MCF 10A (cell line): ENCODE results near the gene B9D2. TPM values are rescaled to one million over a fixed set of nuclear protein-coding genes. Genes with fewer than 3 reads are reported as not detected.

ENCODE experiments used
- BruUV-seq: library from RNA; stranded (reverse); fragments of 400-500 nt; replicated peaks from 2 replicates; lab custom pipeline; 2021; lab: Mats Ljungman, UMichigan
- CTCF ChIA-PET: fragments of 300-600 bp; sonication (Branson Sonifier 250); formaldehyde crosslinking; extraction: SDS; loops from one replicate; lab custom pipeline; 2021; ENCODE audit warnings: antibody characterized with exemption, inconsistent platforms; lab: Yijun Ruan, JAX
- POLR2A ChIA-PET: fragments of 300-600, 350-650 bp; sonication (Branson Sonifier 250); formaldehyde crosslinking; extraction: SDS; loops from one replicate; lab custom pipeline; 2020; ENCODE audit warnings: antibody characterized with exemption, inconsistent platforms; lab: Yijun Ruan, JAX
- DNase-seq: peaks from one replicate; pipeline ENCODE4 v3.0.0-alpha.2; 2018; ENCODE audit not compliant: unreplicated experiment
- H3K27ac Mint-ChIP-seq: one replicate; pipeline ENCODE4 v1.8.0; 2022; ENCODE audit warnings: mild to moderate bottlenecking, low read depth, mixed read lengths; ENCODE audit not compliant: unreplicated experiment
- H3K27me3 Mint-ChIP-seq: one replicate; pipeline ENCODE4 v1.8.0; 2022; ENCODE audit warnings: mixed read lengths; ENCODE audit not compliant: insufficient read depth, unreplicated experiment
- H3K36me3 Mint-ChIP-seq: one replicate; pipeline ENCODE4 v1.8.0; 2022; ENCODE audit warnings: mild to moderate bottlenecking, moderate library complexity, mixed read lengths; ENCODE audit not compliant: insufficient read depth, unreplicated experiment
- H3K4me1 Mint-ChIP-seq: one replicate; pipeline ENCODE4 v1.8.0; 2022; ENCODE audit warnings: mixed read lengths; ENCODE audit not compliant: insufficient read depth, unreplicated experiment
- H3K4me3 Mint-ChIP-seq: one replicate; pipeline ENCODE4 v1.8.0; 2022; ENCODE audit warnings: mild to moderate bottlenecking, moderate library complexity, mixed read lengths; ENCODE audit not compliant: unreplicated experiment
- H3K9me3 Mint-ChIP-seq: one replicate; pipeline ENCODE4 v1.8.0; 2022; ENCODE audit warnings: mixed read lengths; ENCODE audit not compliant: unreplicated experiment
- intact Hi-C: fragments of 100-400 bp; cut with micrococcal nuclease; formaldehyde crosslinking; loops from 2 replicates; pipeline ENCODE4 v1.14.1; 2022
- total RNA-seq: library from RNA; stranded (reverse); gene quantifications from 2 replicates; pipeline ENCODE4 v1.2.3, GENCODE V29; 2022
- TF ChIP-seq, protein P1 (sequence below): fragments of 200-600 bp; IDR thresholded peaks from one replicate; pipeline ENCODE4 v1.8.0; 2022; ENCODE audit warnings: antibody characterized with exemption, mild to moderate bottlenecking; ENCODE audit not compliant: unreplicated experiment

The B9D2 gene
- total RNA-seq, 1 experiment from 2014 or later: 5.7 TPM

DNA sequence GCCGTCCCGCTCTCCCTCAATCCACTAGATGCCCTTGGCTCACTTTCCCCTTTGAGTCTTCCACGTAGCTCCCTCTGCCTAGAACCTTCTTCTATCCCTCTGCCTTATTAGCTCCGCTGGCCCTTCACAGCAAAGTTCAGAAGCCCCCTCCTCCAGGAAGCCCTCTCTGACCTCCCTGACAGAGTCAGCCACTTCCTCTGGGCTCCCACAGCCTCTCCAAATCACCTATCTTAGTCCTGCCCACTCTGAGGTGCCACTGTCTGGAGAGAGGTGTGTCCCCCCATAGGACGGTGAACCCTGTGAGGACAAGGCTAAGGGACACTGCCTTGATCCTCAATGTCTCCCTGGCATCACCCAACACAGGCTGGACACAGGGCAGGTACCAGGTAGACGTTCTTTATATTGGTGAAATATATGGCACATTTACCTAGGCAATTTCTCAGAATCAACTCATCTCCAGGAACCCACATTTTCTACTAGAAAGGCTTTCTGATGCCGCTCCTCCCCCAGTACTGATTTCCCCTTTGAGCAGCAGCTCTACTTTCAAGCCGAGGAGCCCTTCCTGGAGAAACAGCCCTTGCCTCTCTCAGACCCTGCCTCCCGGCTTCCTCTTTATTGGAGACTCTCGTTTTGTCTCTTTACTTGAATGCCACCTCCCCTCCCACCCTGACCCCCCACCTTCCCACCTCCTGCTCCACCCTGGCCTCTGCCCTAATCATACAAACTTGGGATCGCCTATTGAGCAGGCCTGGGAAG is 6.8 kb downstream of the B9D2 start:
- no peak overlapping the region for H3K4me3 Mint-ChIP-seq
- peaks cover 9% of the 10 kb centered on the region for H3K4me1 Mint-ChIP-seq
- no TSS peak for BruUV-seq
- no peak for DNase-seq
- ChIA-PET CTCF (no interaction called here), POLR2A (no interaction called here)
- no peak overlapping the region for H3K27ac Mint-ChIP-seq
- TF ChIP-seq, protein P1, sequence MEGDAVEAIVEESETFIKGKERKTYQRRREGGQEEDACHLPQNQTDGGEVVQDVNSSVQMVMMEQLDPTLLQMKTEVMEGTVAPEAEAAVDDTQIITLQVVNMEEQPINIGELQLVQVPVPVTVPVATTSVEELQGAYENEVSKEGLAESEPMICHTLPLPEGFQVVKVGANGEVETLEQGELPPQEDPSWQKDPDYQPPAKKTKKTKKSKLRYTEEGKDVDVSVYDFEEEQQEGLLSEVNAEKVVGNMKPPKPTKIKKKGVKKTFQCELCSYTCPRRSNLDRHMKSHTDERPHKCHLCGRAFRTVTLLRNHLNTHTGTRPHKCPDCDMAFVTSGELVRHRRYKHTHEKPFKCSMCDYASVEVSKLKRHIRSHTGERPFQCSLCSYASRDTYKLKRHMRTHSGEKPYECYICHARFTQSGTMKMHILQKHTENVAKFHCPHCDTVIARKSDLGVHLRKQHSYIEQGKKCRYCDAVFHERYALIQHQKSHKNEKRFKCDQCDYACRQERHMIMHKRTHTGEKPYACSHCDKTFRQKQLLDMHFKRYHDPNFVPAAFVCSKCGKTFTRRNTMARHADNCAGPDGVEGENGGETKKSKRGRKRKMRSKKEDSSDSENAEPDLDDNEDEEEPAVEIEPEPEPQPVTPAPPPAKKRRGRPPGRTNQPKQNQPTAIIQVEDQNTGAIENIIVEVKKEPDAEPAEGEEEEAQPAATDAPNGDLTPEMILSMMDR: no peak
- peaks cover 6% of the 10 kb centered on the region for H3K36me3 Mint-ChIP-seq
- intact Hi-C loops: no loop called here
- no peaks in the 10 kb centered on the region for H3K27me3 Mint-ChIP-seq
- H3K9me3 Mint-ChIP-seq: no peaks in the 10 kb centered on the region

DNA sequence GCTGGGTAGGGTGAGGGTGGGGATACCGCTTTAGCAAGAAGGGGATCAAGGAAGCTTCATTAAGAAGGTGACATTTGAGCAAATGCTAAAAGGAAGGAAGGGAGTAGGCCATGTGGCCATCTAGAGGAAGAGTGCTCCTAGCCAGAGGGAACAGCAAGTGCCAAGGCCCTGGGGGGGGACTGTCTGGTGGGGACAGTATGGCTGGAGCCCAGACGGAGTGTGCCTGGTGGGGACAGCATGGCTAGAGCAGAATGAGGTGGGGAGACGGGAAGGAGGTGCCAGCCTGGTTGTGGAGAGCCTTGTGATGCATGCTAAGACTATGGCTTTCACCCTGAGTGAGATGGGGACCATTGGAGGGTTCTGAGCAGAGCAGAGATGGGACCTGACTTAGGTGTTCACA is 8.1 kb downstream of the B9D2 start:
- CTCF ChIA-PET: interaction anchor here (0.6 to 5.2 kb wide), 8 partner anchors 8 to 531 kb away, joined by 3 to 34 read pairs (median 3); partner anchors contain the start of gene B9D2
- intact Hi-C loops: no loop called here
- no TSS peak for BruUV-seq
- Mint-ChIP-seq H3K36me3 (peaks cover 6% of the 10 kb centered on the region), H3K4me3 (no peak overlapping the region), H3K4me1 (peaks cover 20% of the 10 kb centered on the region), H3K27me3 (no peaks in the 10 kb centered on the region), H3K9me3 (no peaks in the 10 kb centered on the region), H3K27ac (no peak overlapping the region)
- DNase-seq: no peak
- POLR2A ChIA-PET: interaction anchor here (0.6 to 1.0 kb wide), 2 partner anchors 27 to 588 kb away, joined by 3 read pairs; no protein-coding TSS in a partner anchor
- TF ChIP-seq, protein P1: no peak

DNA sequence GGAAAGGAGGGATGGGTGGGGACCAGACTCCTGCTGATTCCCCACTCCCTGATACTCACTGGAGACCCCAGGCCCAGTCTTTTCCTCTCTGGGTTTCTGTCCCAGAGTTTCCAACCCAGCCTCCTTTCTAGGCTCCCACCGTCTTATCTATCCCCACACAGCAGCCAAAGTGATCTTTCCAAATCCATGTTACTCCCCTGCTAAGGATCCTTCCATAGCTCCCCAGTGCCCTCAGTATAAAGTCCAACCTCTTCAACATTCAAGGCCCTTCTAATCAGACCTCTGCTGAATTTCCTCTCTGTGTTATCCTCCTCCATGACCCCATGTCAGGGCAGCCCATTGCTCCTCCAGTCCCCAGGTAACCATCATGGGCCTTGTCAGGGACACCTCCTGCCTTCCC is 8.9 kb downstream of the B9D2 start:
- CTCF ChIA-PET: interaction anchor here (0.6 to 5.2 kb wide), 9 partner anchors 9 to 532 kb away, joined by 3 to 34 read pairs (median 3); partner anchors contain the start of gene B9D2

More for the DNA sequence above, 8.9 kb downstream of the B9D2 start:
- intact Hi-C loops: no loop called here
- Mint-ChIP-seq H3K9me3 (no peaks in the 10 kb centered on the region), H3K27me3 (no peaks in the 10 kb centered on the region), H3K27ac (no peak overlapping the region), H3K4me3 (peak overlapping the region; percentile 1), H3K36me3 (peaks cover 6% of the 10 kb centered on the region), H3K4me1 (peaks cover 24% of the 10 kb centered on the region)
- no peak for DNase-seq
- TF ChIP-seq, protein P1: no peak
- no TSS peak for BruUV-seq
- POLR2A ChIA-PET: interaction anchor here (1.0 kb wide), 1 partner anchor 26 kb away, joined by 3 read pairs; no protein-coding TSS in a partner anchor
